Sigmoid colon (tissue), 4 donors: Measurements from ENCODE around the gene ACP6.

Source experiments
- POLR2A ChIP-seq, 2 donors: fragments of 450-650 bp; IDR thresholded peaks; one replicate each; pipeline ENCODE4 v1.6.1; 2016; ENCODE audit warnings: antibody characterized with exemption in 2 of 2, mild to moderate bottlenecking in 2 of 2, moderate library complexity in 2 of 2
- POLR2AphosphoS5 ChIP-seq, 4 donors: sonication (generic); formaldehyde crosslinking; IDR thresholded peaks; one replicate each; pipeline ENCODE4 v1.6.1; 2017; ENCODE audit warnings: antibody characterized with exemption in 4 of 4

DNA sequence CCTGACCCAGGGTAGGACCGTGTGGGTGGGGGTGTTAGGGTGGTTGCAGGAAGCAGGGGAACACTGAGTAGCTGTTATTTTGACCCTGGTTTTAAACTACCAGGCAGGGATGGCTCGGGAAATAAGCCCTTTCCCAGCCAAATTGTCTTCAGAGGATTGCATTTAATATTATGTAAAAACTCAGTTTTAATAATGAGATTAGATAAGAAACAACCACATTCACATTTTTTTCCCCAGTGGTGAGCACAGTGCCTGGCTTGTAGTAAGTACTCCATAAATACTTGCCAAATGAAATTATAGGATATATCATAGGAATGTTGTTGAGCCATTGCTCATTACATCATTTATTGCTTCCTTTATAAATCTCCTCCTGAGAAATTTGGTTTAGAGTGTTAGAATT, 3.1 kb upstream of the ACP6 start:
- TF ChIP-seq POLR2A (IDR thresholded peaks at IDR 0.05) (no peak), POLR2AphosphoS5 (IDR thresholded peaks at IDR 0.05) (no peak)
